C4-2B (cell line): Measurements from ENCODE around the gene ABCA4.

ENCODE experiments used
- ZFX ChIP-seq: fragments of 450-650 bp; IDR thresholded peaks from 2 replicates; pipeline ENCODE4 v1.6.1; 2017
- TF ChIP-seq, protein P1 (sequence below): fragments of 450-650 bp; conservative IDR thresholded peaks from 2 replicates; pipeline ENCODE4 v1.5.1; 2017; ENCODE audit warnings: mild to moderate bottlenecking

DNA sequence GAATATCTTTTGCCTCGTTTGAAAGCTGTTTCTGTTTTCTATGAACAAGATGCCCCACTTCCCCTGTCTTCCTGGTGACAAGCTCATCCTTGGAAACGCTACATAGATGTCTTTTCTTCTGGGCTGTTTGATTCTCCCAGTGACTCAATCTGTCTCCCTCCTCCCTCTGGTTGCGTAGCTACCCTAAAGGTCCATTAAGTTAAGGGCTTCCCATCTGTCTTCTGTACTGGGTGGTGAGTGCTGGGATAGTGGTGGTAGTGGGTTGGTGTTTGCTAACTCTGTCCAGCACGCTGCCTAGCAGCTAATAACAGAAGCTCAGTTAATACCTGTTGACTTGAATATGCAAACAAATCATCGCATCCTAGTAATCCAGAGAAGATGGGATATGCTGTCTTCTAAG lies 161.5 kb downstream of the ABCA4 start:
- TF ChIP-seq, protein P1, sequence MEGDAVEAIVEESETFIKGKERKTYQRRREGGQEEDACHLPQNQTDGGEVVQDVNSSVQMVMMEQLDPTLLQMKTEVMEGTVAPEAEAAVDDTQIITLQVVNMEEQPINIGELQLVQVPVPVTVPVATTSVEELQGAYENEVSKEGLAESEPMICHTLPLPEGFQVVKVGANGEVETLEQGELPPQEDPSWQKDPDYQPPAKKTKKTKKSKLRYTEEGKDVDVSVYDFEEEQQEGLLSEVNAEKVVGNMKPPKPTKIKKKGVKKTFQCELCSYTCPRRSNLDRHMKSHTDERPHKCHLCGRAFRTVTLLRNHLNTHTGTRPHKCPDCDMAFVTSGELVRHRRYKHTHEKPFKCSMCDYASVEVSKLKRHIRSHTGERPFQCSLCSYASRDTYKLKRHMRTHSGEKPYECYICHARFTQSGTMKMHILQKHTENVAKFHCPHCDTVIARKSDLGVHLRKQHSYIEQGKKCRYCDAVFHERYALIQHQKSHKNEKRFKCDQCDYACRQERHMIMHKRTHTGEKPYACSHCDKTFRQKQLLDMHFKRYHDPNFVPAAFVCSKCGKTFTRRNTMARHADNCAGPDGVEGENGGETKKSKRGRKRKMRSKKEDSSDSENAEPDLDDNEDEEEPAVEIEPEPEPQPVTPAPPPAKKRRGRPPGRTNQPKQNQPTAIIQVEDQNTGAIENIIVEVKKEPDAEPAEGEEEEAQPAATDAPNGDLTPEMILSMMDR, result no peak
- no peak for TF ChIP-seq ZFX
